ENCODE data around the gene PRLHR.

The PRLHR gene

DNA sequence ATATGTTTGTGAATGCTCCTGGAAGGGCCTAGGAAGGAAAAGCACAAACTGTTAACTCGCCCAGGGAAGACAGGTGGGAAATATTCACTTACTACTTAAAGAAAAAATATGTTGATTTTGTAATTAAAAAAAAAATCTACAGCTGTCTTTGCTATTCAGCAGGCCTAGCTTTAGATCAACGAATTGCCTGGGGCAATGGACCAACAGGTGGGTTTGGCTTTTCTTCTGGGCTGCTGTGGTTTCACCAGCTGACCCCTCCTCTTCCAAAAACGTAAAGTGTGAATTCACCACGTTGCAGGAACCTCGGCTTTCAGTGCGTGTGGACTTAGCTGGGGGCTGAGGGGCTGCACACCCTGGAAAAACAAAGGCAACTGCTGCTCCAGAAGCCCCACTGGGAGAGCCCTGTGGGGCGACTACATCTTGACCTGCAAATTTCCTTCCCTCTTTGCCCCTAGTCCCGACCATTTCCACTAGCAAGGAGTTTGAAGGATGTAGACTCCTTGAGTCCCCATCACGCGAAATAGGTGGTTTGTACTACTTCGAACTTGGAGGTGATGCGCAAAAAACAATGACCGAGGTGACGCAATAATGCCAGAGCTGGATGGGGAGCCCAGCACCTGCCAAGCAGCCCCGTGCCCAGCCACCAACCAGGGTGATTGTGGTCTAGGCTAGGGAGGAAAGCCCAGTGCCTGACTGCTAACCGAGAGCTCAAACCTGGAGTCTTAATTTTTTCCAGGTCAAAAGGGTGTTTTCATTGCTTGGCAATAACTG lies 7.4 kb downstream of the PRLHR start:
- WGBS (ENCODE audit: insufficient coverage), result 86% methylated on average over 13 of the region's 16 CpGs
- Histone ChIP-seq H3K4me1 (ENCODE audit: control extremely low read depth in 1 of 4, control insufficient read depth in 4 of 4, insufficient read depth in 4 of 4, low read length in 3 of 4) (no peaks in the 10 kb centered on the region), H3K36me3 (ENCODE audit: control insufficient read depth in 4 of 4, insufficient read depth in 4 of 4, low read length in 3 of 4) (no peaks in the 10 kb centered on the region), H3K9me3 (ENCODE audit: control extremely low read depth in 1 of 5, control insufficient read depth in 4 of 5, insufficient read depth in 2 of 5, low read depth in 1 of 5, low read length in 4 of 5) (no peaks in the 10 kb centered on the region), H3K27me3 (replicated peaks in 2 of 5; ENCODE audit: control insufficient read depth in 4 of 5, insufficient read depth in 5 of 5, low read length in 4 of 5) (peaks cover 4 to 50% (median 18%) of the 10 kb centered on the region in 5 experiments), H3K27ac (ENCODE audit: insufficient read depth in 1 of 2, low read depth in 1 of 2, low read length in 2 of 2, poor library complexity in 1 of 2, severe bottlenecking in 2 of 2) (no peak overlapping the region), H3K4me3 (ENCODE audit: control insufficient read depth in 1 of 7, extremely low read depth in 1 of 7, insufficient read depth in 4 of 7, low read depth in 2 of 7, low read length in 6 of 7) (no peak overlapping the region)
- ChIA-PET POLR2A (interaction anchor here (0.6 kb wide), 1 partner anchor 423 kb away, joined by 3 read pairs; no protein-coding TSS in a partner anchor), CTCF (no interaction called here)
- no peak for DNase-seq

DNA sequence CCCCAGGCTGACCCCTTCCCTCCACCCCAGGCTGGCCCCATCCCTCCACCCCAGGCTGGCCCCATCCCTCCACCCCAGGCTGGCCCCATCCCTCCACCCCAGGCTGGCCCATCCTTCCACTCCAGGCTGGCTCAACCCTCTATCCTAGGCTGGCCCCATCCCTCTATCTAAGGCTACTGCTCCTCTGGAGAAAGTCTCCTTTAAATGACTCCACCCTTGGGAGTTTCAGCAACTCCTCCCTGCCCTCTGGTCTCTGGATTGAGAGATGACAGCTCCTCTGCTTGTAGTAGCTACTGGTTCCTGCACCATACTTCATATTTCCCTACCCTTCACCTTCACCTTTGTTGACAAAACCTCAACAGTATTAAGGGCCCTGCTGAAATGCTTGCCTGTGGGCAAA lies 8.5 kb downstream of the PRLHR start:
- H3K4me1 ChIP-seq (ENCODE audit: control extremely low read depth in 1 of 4, control insufficient read depth in 4 of 4, insufficient read depth in 4 of 4, low read length in 3 of 4), result no peaks in the 10 kb centered on the region
- CTCF ChIA-PET, result interaction anchor here (1.8 kb wide), 1 partner anchor 10 kb away, joined by 5 read pairs; no protein-coding TSS in a partner anchor
- POLR2A ChIA-PET, result interaction anchor here (0.5 kb wide), 1 partner anchor 1500 kb away, joined by 3 read pairs; no protein-coding TSS in a partner anchor

DNA sequence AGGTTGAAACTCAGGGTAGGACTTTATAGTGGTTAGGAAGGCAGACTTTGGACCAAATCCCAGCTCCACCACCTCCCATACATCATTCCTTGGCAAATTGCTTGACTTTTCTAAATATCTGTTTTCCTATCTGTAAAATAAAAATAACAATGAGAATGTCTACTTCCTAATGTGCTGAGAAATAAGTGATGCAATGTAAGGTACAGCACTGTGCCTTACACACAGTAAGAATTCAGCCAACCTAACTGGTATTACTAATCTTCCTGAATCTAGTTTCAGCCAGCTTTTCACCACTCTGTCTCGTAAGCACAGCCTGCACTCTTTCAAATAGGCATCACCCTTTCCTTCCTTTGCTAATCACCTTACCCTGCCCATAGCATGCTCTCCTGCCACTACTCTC lies 9.7 kb downstream of the PRLHR start:
- no peaks in the 10 kb centered on the region for H3K36me3 ChIP-seq (ENCODE audit: control insufficient read depth in 4 of 4, insufficient read depth in 4 of 4, low read length in 3 of 4)
- no peak overlapping the region for H3K4me3 ChIP-seq (ENCODE audit: control insufficient read depth in 1 of 7, extremely low read depth in 1 of 7, insufficient read depth in 4 of 7, low read depth in 2 of 7, low read length in 6 of 7)
- H3K27ac ChIP-seq (ENCODE audit: insufficient read depth in 1 of 2, low read depth in 1 of 2, low read length in 2 of 2, poor library complexity in 1 of 2, severe bottlenecking in 2 of 2), result no peak overlapping the region
- H3K27me3 ChIP-seq (replicated peaks in 2 of 5; ENCODE audit: control insufficient read depth in 4 of 5, insufficient read depth in 5 of 5, low read length in 4 of 5), result peaks cover 2 to 42% (median 8%) of the 10 kb centered on the region in 5 experiments
- ChIA-PET CTCF (interaction anchor here (1.8 kb wide), 1 partner anchor 11 kb away, joined by 5 read pairs; no protein-coding TSS in a partner anchor), POLR2A (no interaction called here)
- 91% methylated on average over 1 of the region's 1 CpG for WGBS (ENCODE audit: insufficient coverage)
- no peaks in the 10 kb centered on the region for H3K4me1 ChIP-seq (ENCODE audit: control extremely low read depth in 1 of 4, control insufficient read depth in 4 of 4, insufficient read depth in 4 of 4, low read length in 3 of 4)
- no peaks in the 10 kb centered on the region for H3K9me3 ChIP-seq (ENCODE audit: control extremely low read depth in 1 of 5, control insufficient read depth in 4 of 5, insufficient read depth in 2 of 5, low read depth in 1 of 5, low read length in 4 of 5)
- DNase-seq, result no peak

More for the DNA sequence above, 8.5 kb downstream of the PRLHR start:
- H3K4me3 ChIP-seq (ENCODE audit: control insufficient read depth in 1 of 7, extremely low read depth in 1 of 7, insufficient read depth in 4 of 7, low read depth in 2 of 7, low read length in 6 of 7), result no peak overlapping the region
- DNase-seq, result no peak
- no peak overlapping the region for H3K27ac ChIP-seq (ENCODE audit: insufficient read depth in 1 of 2, low read depth in 1 of 2, low read length in 2 of 2, poor library complexity in 1 of 2, severe bottlenecking in 2 of 2)
- no peaks in the 10 kb centered on the region for H3K9me3 ChIP-seq (ENCODE audit: control extremely low read depth in 1 of 5, control insufficient read depth in 4 of 5, insufficient read depth in 2 of 5, low read depth in 1 of 5, low read length in 4 of 5)
- H3K36me3 ChIP-seq (ENCODE audit: control insufficient read depth in 4 of 4, insufficient read depth in 4 of 4, low read length in 3 of 4), result no peaks in the 10 kb centered on the region
- H3K27me3 ChIP-seq (replicated peaks in 2 of 5; ENCODE audit: control insufficient read depth in 4 of 5, insufficient read depth in 5 of 5, low read length in 4 of 5), result peaks cover 2 to 40% (median 11%) of the 10 kb centered on the region in 5 experiments

DNA sequence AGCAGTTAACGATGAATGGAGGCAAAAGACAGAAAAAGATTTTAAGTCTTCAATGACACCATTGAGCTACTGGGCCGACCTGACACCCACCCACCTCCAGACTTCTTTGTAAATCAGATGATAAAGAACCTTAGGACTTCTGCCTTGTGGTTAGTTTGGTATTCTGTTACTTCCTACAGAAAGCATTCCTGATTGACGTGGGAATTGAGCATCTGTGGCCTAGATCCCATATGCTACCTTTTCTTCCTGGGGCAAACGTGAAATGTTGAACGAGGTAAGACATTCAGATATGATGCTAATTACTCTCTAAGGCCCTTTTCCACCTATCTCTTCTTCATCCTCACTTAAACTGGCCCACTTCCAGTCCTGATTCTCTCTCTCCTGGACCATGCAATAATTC lies 10.2 kb downstream of the PRLHR start:
- H3K27me3 ChIP-seq (replicated peaks in 2 of 5; ENCODE audit: control insufficient read depth in 4 of 5, insufficient read depth in 5 of 5, low read length in 4 of 5), result peaks cover 2 to 43% (median 11%) of the 10 kb centered on the region in 5 experiments
- DNase-seq, result no peak
- no peaks in the 10 kb centered on the region for H3K9me3 ChIP-seq (ENCODE audit: control extremely low read depth in 1 of 5, control insufficient read depth in 4 of 5, insufficient read depth in 2 of 5, low read depth in 1 of 5, low read length in 4 of 5)
- ChIA-PET CTCF (interaction anchor here (1.8 kb wide), 1 partner anchor 12 kb away, joined by 5 read pairs; no protein-coding TSS in a partner anchor), POLR2A (no interaction called here)
- H3K36me3 ChIP-seq (ENCODE audit: control insufficient read depth in 4 of 4, insufficient read depth in 4 of 4, low read length in 3 of 4), result no peaks in the 10 kb centered on the region
- 84% methylated on average over 5 of the region's 5 CpGs for WGBS (ENCODE audit: insufficient coverage)
- H3K4me1 ChIP-seq (ENCODE audit: control extremely low read depth in 1 of 4, control insufficient read depth in 4 of 4, insufficient read depth in 4 of 4, low read length in 3 of 4), result no peaks in the 10 kb centered on the region
- H3K4me3 ChIP-seq (ENCODE audit: control insufficient read depth in 1 of 7, extremely low read depth in 1 of 7, insufficient read depth in 4 of 7, low read depth in 2 of 7, low read length in 6 of 7), result no peak overlapping the region
- H3K27ac ChIP-seq (ENCODE audit: insufficient read depth in 1 of 2, low read depth in 1 of 2, low read length in 2 of 2, poor library complexity in 1 of 2, severe bottlenecking in 2 of 2), result no peak overlapping the region

DNA sequence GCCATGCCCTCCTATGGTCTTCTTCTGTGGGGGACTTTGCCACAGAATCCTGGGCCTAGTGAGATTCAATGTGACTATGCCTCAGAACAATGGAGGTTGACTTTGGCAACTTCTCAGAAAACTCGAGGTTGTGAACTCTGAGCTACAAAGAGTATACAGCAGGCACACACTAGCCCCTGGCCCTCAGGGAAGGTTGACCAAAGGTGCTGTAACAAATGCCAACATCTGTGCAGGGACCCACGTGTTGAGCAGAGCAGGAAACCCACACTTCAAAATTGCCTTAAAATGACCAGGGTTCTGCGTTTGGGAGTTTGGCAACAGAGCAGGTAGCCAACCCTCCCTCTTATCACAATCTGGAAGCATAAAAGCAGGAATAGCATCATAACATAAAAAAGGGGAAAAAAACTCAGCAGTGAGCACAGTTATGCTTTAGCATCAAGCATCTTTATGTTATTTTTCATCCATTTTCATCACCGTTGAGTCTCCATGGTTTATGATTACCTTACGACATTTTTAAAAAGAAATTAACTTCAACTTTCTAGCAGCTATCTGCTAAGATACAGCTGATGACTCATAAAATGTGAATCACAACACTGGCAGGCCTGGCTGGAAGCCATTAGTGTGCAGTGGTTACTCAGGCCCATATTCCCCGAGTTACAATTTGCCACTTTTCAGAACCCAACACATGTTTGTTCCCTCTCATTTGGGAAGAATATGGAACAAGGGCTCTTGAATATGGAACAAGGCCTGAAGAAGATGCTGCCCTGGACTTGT lies 11.1 kb downstream of the PRLHR start:
- H3K9me3 ChIP-seq (ENCODE audit: control extremely low read depth in 1 of 5, control insufficient read depth in 4 of 5, insufficient read depth in 2 of 5, low read depth in 1 of 5, low read length in 4 of 5), result no peaks in the 10 kb centered on the region
- H3K36me3 ChIP-seq (ENCODE audit: control insufficient read depth in 4 of 4, insufficient read depth in 4 of 4, low read length in 3 of 4), result no peaks in the 10 kb centered on the region
- H3K27me3 ChIP-seq (replicated peaks in 2 of 5; ENCODE audit: control insufficient read depth in 4 of 5, insufficient read depth in 5 of 5, low read length in 4 of 5), result peaks cover 0 to 42% (median 11%) of the 10 kb centered on the region in 5 experiments
- no peaks in the 10 kb centered on the region for H3K4me1 ChIP-seq (ENCODE audit: control extremely low read depth in 1 of 4, control insufficient read depth in 4 of 4, insufficient read depth in 4 of 4, low read length in 3 of 4)
- no peak for DNase-seq
- H3K27ac ChIP-seq (ENCODE audit: insufficient read depth in 1 of 2, low read depth in 1 of 2, low read length in 2 of 2, poor library complexity in 1 of 2, severe bottlenecking in 2 of 2), result no peak overlapping the region
- POLR2A ChIA-PET, result no interaction called here
- no peak overlapping the region for H3K4me3 ChIP-seq (ENCODE audit: control insufficient read depth in 1 of 7, extremely low read depth in 1 of 7, insufficient read depth in 4 of 7, low read depth in 2 of 7, low read length in 6 of 7)
- 88% methylated on average over 4 of the region's 6 CpGs for WGBS (ENCODE audit: insufficient coverage)
- CTCF ChIA-PET, result no interaction called here

DNA sequence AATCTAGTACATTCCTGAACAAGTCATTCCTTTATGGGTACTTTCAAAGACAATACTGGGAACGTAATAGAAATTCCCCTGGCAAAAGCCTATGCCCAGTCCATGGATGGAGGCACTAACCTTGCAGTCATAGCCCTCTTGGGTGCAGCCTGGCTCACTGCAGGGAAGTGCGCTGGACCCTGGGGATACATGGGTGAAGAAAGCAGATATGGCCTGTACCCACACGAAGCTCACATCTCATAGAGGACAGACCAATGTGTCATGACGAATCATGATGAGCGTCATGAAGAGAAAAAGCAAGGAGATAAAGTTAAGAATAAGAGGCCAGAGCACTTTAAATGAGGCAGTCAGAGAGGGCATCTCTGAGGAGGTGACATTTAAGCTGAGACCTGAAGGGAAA lies 11.8 kb downstream of the PRLHR start:
- DNase-seq, result no peak
- Histone ChIP-seq H3K4me3 (ENCODE audit: control insufficient read depth in 1 of 7, extremely low read depth in 1 of 7, insufficient read depth in 4 of 7, low read depth in 2 of 7, low read length in 6 of 7) (no peak overlapping the region), H3K9me3 (ENCODE audit: control extremely low read depth in 1 of 5, control insufficient read depth in 4 of 5, insufficient read depth in 2 of 5, low read depth in 1 of 5, low read length in 4 of 5) (no peaks in the 10 kb centered on the region), H3K27ac (ENCODE audit: insufficient read depth in 1 of 2, low read depth in 1 of 2, low read length in 2 of 2, poor library complexity in 1 of 2, severe bottlenecking in 2 of 2) (no peak overlapping the region), H3K4me1 (ENCODE audit: control extremely low read depth in 1 of 4, control insufficient read depth in 4 of 4, insufficient read depth in 4 of 4, low read length in 3 of 4) (no peaks in the 10 kb centered on the region), H3K27me3 (replicated peaks in 2 of 5; ENCODE audit: control insufficient read depth in 4 of 5, insufficient read depth in 5 of 5, low read length in 4 of 5) (peaks cover 0 to 40% (median 9%) of the 10 kb centered on the region in 5 experiments), H3K36me3 (ENCODE audit: control insufficient read depth in 4 of 4, insufficient read depth in 4 of 4, low read length in 3 of 4) (no peaks in the 10 kb centered on the region)
- POLR2A ChIA-PET, result no interaction called here
- WGBS (ENCODE audit: insufficient coverage), result 98% methylated on average over 5 of the region's 5 CpGs
- CTCF ChIA-PET, result interaction anchor here (1.1 kb wide), 1 partner anchor 40 kb away, joined by 3 read pairs; no protein-coding TSS in a partner anchor

DNA sequence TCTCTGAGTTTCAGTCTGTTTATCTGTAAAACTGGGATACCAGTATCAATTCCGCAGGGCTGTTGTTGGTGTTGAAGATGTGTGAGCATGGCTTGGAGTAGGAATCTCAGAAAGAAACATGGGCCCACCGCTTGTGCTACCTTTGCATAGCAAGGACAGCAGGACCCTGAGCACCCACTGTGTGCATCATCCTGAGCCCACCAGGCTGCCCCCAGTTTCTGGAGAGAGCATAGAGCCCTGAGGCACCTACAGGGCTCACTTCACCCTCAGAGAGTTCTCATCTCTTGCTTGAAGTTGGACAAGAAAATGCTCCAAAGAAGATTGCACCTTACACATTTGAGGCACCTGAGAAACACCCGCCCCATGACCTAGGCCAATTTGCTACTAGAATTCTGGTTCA lies 12.9 kb downstream of the PRLHR start:
- H3K27me3 ChIP-seq (replicated peaks in 2 of 5; ENCODE audit: control insufficient read depth in 4 of 5, insufficient read depth in 5 of 5, low read length in 4 of 5), result peaks cover 0 to 40% (median 10%) of the 10 kb centered on the region in 5 experiments
- POLR2A ChIA-PET, result no interaction called here
- no peaks in the 10 kb centered on the region for H3K4me1 ChIP-seq (ENCODE audit: control extremely low read depth in 1 of 4, control insufficient read depth in 4 of 4, insufficient read depth in 4 of 4, low read length in 3 of 4)
- H3K27ac ChIP-seq (ENCODE audit: insufficient read depth in 1 of 2, low read depth in 1 of 2, low read length in 2 of 2, poor library complexity in 1 of 2, severe bottlenecking in 2 of 2), result no peak overlapping the region
- WGBS (ENCODE audit: insufficient coverage), result 97% methylated on average over 3 of the region's 3 CpGs
- H3K4me3 ChIP-seq (ENCODE audit: control insufficient read depth in 1 of 7, extremely low read depth in 1 of 7, insufficient read depth in 4 of 7, low read depth in 2 of 7, low read length in 6 of 7), result no peak overlapping the region
- no peak for DNase-seq
- H3K9me3 ChIP-seq (ENCODE audit: control extremely low read depth in 1 of 5, control insufficient read depth in 4 of 5, insufficient read depth in 2 of 5, low read depth in 1 of 5, low read length in 4 of 5), result no peaks in the 10 kb centered on the region
- no peaks in the 10 kb centered on the region for H3K36me3 ChIP-seq (ENCODE audit: control insufficient read depth in 4 of 4, insufficient read depth in 4 of 4, low read length in 3 of 4)
- CTCF ChIA-PET, result interaction anchor here (1.1 kb wide), 1 partner anchor 39 kb away, joined by 3 read pairs; no protein-coding TSS in a partner anchor
